ENCODE measurements around the gene DDX3X. TPM values are rescaled to one million over a fixed set of nuclear protein-coding genes. Genes with fewer than 3 reads are reported as not detected.
A peak's percentile ranks its signal among the peaks of the same experiment; 100 is the strongest.

Gene DDX3X
- total RNA-seq, 1 experiment from 2014 or later = 338 TPM

DNA sequence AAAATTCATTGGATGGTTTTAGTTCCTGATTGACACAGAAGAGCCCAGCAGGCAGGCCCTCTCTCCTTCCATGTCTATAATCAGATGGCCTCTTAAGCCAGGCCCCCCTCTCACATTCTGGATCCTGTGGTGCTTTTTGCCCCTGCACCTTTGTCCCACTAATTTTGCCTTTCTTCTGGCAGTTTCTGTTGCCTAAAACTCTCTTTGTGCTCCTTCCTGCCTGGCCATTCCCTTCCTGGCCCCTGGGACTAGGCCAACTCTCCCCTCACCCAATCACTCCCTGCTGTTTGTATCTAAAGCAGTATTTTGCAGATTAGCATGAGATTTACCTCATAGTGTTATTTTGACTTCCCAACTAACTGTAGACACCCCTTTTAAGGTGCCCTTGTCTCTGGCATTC is 42.7 kb upstream of the DDX3X start:
- H4K8ac ChIP-seq (replicated peaks; ENCODE audit: insufficient read length, low read depth, low read length) = no peak overlapping the region
- no peak overlapping the region for H2BK5ac ChIP-seq (ENCODE audit: insufficient read length, low read length)
- Mint-ChIP-seq H3K27me3 (ENCODE audit: low read depth) (0 out of 2 replicates have a peak, but pooled peaks cover 2% of the 10 kb centered on the region), H3K4me1 (peaks cover 17 to 26% of the 10 kb centered on the region in 2 experiments), H3K4me3 (no peak overlapping the region; a peak in 1 of 5 replicates), H3K27ac (peak overlapping the region; percentile 81 to 97 (median 95)), H3K36me3 (ENCODE audit: insufficient read depth in 1 of 3, low read depth in 3 of 3) (peaks cover 6 to 12% (median 8%) of the 10 kb centered on the region in 3 experiments), H3K9me3 (peaks cover 45 to 60% of the 10 kb centered on the region in 2 experiments)
- H4K5ac ChIP-seq (ENCODE audit: insufficient read length, low read depth, low read length) = no peak overlapping the region
- peak; percentile 43 for DNase-seq
- no peak overlapping the region for H3K23ac ChIP-seq (ENCODE audit: insufficient read length, low read depth, low read length)
- TF ChIP-seq, protein P1, sequence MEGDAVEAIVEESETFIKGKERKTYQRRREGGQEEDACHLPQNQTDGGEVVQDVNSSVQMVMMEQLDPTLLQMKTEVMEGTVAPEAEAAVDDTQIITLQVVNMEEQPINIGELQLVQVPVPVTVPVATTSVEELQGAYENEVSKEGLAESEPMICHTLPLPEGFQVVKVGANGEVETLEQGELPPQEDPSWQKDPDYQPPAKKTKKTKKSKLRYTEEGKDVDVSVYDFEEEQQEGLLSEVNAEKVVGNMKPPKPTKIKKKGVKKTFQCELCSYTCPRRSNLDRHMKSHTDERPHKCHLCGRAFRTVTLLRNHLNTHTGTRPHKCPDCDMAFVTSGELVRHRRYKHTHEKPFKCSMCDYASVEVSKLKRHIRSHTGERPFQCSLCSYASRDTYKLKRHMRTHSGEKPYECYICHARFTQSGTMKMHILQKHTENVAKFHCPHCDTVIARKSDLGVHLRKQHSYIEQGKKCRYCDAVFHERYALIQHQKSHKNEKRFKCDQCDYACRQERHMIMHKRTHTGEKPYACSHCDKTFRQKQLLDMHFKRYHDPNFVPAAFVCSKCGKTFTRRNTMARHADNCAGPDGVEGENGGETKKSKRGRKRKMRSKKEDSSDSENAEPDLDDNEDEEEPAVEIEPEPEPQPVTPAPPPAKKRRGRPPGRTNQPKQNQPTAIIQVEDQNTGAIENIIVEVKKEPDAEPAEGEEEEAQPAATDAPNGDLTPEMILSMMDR (conservative IDR thresholded peaks at IDR 0.05) = no peak
- no peaks in the 10 kb centered on the region for H3K23me2 ChIP-seq (ENCODE audit: insufficient read length, low read depth, low read length, poor library complexity, severe bottlenecking)
- no peak overlapping the region for H2BK12ac ChIP-seq (ENCODE audit: insufficient read length, low read depth, low read length)
- no peak overlapping the region for H2BK20ac ChIP-seq (ENCODE audit: low read depth, low read length, poor library complexity, severe bottlenecking)
- no peak overlapping the region for H3K18ac ChIP-seq (ENCODE audit: insufficient read length, low read depth, low read length)
- H4K20me1 ChIP-seq (ENCODE audit: control insufficient read depth, insufficient read depth, insufficient read length) = no peaks in the 10 kb centered on the region
- no peak overlapping the region for H2AFZ ChIP-seq (ENCODE audit: low read length)
- H3T11ph ChIP-seq (ENCODE audit: low read length) = no peak overlapping the region
- peaks cover 3% of the 10 kb centered on the region for H3K4me1 ChIP-seq (ENCODE audit: insufficient read depth, low read length)
- no peak overlapping the region for H2BK15ac ChIP-seq (ENCODE audit: low read depth, low read length)
- no peak overlapping the region for H4K91ac ChIP-seq (ENCODE audit: insufficient read length, low read depth, low read length)
- no peak overlapping the region for H3K56ac ChIP-seq (ENCODE audit: insufficient read length, low read depth, low read length)
- H3K14ac ChIP-seq (ENCODE audit: insufficient read depth, low read length) = no peak overlapping the region
- H3K27me3 ChIP-seq (ENCODE audit: insufficient read depth, low read length) = no peaks in the 10 kb centered on the region
- H3K27ac ChIP-seq (ENCODE audit: insufficient read length, low read depth, low read length) = peak overlapping the region; percentile 95
- no peak overlapping the region for H2AK5ac ChIP-seq (ENCODE audit: insufficient read length, low read length)
- H3K9me3 ChIP-seq (ENCODE audit: control insufficient read depth, low read depth, low read length) = no peaks in the 10 kb centered on the region
- H3K4me2 ChIP-seq (ENCODE audit: insufficient read depth, insufficient read length, low read length) = peak overlapping the region; percentile 24
- H3K79me1 ChIP-seq (ENCODE audit: insufficient read depth, low read depth, low read length, poor library complexity, severe bottlenecking) = no peaks in the 10 kb centered on the region
- H3K79me2 ChIP-seq (ENCODE audit: insufficient read depth, low read length) = no peaks in the 10 kb centered on the region
- no peak overlapping the region for H3K4ac ChIP-seq (ENCODE audit: low read depth, low read length)
- H3K9ac ChIP-seq (ENCODE audit: extremely low read depth, insufficient read length, low read length) = no peak overlapping the region
- no peak overlapping the region for H2BK120ac ChIP-seq (ENCODE audit: low read depth, low read length, poor library complexity, severe bottlenecking)
